PC-9 (cell line): ENCODE measurements around the gene PROSER3.

Experiments used
- CTCF ChIP-seq: fragments of 200-600 bp; sonication (generic); conservative IDR thresholded peaks from 2 replicates; pipeline ENCODE4 v1.6.1; 2017; ENCODE audit warnings: mixed run types, antibody characterized with exemption, mild to moderate bottlenecking, moderate library complexity
- EZH2 ChIP-seq: fragments of 200-600 bp; sonication (generic); IDR thresholded peaks from 2 replicates; pipeline ENCODE4 v1.8.0; 2017; ENCODE audit warnings: antibody characterized with exemption, low read depth

GRCh38 chr19:35775298-35776101, 17.5 kb downstream of the PROSER3 start, which contains the start of gene ARHGAP33:
- TF ChIP-seq CTCF: no peak
- no peak for TF ChIP-seq EZH2
